H9 (cell line): ENCODE data around the gene AKR1B15. TPM values are rescaled to one million over a fixed set of nuclear protein-coding genes. Genes with fewer than 3 reads are reported as not detected.

Experiments used
- DNase-seq: peaks from one replicate; pipeline ENCODE4 v3.0.0-alpha.2; 2017
- H2AFZ ChIP-seq: one replicate; pipeline ENCODE4 v1.6.1; 2013; ENCODE audit warnings: mild to moderate bottlenecking, low read length, control low read depth, moderate library complexity
- H2AK5ac ChIP-seq: 2 replicates; pipeline ENCODE4 v1.6.1; 2013; ENCODE audit warnings: low read length, control low read depth, mixed read lengths; ENCODE audit not compliant: insufficient read length
- H2BK120ac ChIP-seq: one replicate; pipeline ENCODE4 v1.6.1; 2013; ENCODE audit warnings: low read depth, mild to moderate bottlenecking, low read length, control low read depth, inconsistent platforms; ENCODE audit not compliant: poor library complexity, severe bottlenecking
- H2BK12ac ChIP-seq: 2 replicates; pipeline ENCODE4 v1.6.1; 2013; ENCODE audit warnings: low read length, control low read depth, mixed read lengths, low read depth; ENCODE audit not compliant: insufficient read length
- H2BK15ac ChIP-seq: 2 replicates; pipeline ENCODE4 v1.6.1; 2013; ENCODE audit warnings: low read depth, low read length, control low read depth
- H2BK20ac ChIP-seq: one replicate; pipeline ENCODE4 v1.6.1; 2013; ENCODE audit warnings: low read depth, mild to moderate bottlenecking, low read length, control low read depth, inconsistent platforms; ENCODE audit not compliant: poor library complexity, severe bottlenecking
- H2BK5ac ChIP-seq: 2 replicates; pipeline ENCODE4 v1.6.1; 2013; ENCODE audit warnings: low read length, control low read depth, mixed read lengths; ENCODE audit not compliant: insufficient read length
- H3K14ac ChIP-seq: 2 replicates; pipeline ENCODE4 v1.6.1; 2013; ENCODE audit warnings: low read length, control low read depth; ENCODE audit not compliant: insufficient read depth
- H3K18ac ChIP-seq: 2 replicates; pipeline ENCODE4 v1.6.1; 2013; ENCODE audit warnings: low read depth, mild to moderate bottlenecking, mixed read lengths, low read length, control low read depth; ENCODE audit not compliant: insufficient read length
- H3K23ac ChIP-seq: 2 replicates; pipeline ENCODE4 v1.6.1; 2013; ENCODE audit warnings: low read length, control low read depth, mixed read lengths, low read depth; ENCODE audit not compliant: insufficient read length
- H3K23me2 ChIP-seq: 2 replicates; pipeline ENCODE4 v1.6.1; 2013; ENCODE audit warnings: low read depth, mild to moderate bottlenecking, mixed read lengths, low read length, control low read depth; ENCODE audit not compliant: insufficient read length, poor library complexity, severe bottlenecking
- H3K27ac ChIP-seq: 2 replicates; pipeline ENCODE4 v1.5.1; 2013; ENCODE audit warnings: low read length, control low read depth, mixed read lengths, low read depth; ENCODE audit not compliant: insufficient read length
- H3K27me3 ChIP-seq: 2 replicates; pipeline ENCODE4 v1.6.1; 2013; ENCODE audit warnings: low read length, control low read depth, inconsistent platforms; ENCODE audit not compliant: insufficient read depth
- H3K4ac ChIP-seq: 2 replicates; pipeline ENCODE4 v1.6.1; 2013; ENCODE audit warnings: low read depth, mild to moderate bottlenecking, control low read depth, inconsistent platforms, low read length, moderate library complexity
- H3K4me1 ChIP-seq: 2 replicates; pipeline ENCODE4 v1.6.1; 2013; ENCODE audit warnings: low read length, control low read depth, inconsistent platforms; ENCODE audit not compliant: insufficient read depth
- H3K4me2 ChIP-seq: 2 replicates; pipeline ENCODE4 v1.6.1; 2013; ENCODE audit warnings: low read length, control low read depth, mixed read lengths; ENCODE audit not compliant: insufficient read length, insufficient read depth
- H3K56ac ChIP-seq: 2 replicates; pipeline ENCODE4 v1.6.1; 2013; ENCODE audit warnings: low read depth, mild to moderate bottlenecking, mixed read lengths, low read length, control low read depth; ENCODE audit not compliant: insufficient read length
- H3K79me1 ChIP-seq: 2 replicates; pipeline ENCODE4 v1.6.1; 2013; ENCODE audit warnings: low read depth, mild to moderate bottlenecking, moderate library complexity, low read length, control low read depth, inconsistent platforms; ENCODE audit not compliant: insufficient read depth, poor library complexity, severe bottlenecking
- H3K79me2 ChIP-seq: 2 replicates; pipeline ENCODE4 v1.6.1; 2013; ENCODE audit warnings: low read length, control low read depth, inconsistent platforms; ENCODE audit not compliant: insufficient read depth
- H3K9ac ChIP-seq: 2 replicates; pipeline ENCODE4 v1.6.1; 2013; ENCODE audit warnings: low read length, control low read depth, mixed read lengths; ENCODE audit not compliant: insufficient read length; ENCODE audit errors: extremely low read depth
- H3K9me3 ChIP-seq: one replicate; pipeline ENCODE4 v1.6.1; 2013; ENCODE audit warnings: low read depth, low read length, inconsistent platforms; ENCODE audit not compliant: control insufficient read depth
- H3T11ph ChIP-seq: one replicate; pipeline ENCODE4 v1.6.1; 2013; ENCODE audit warnings: mild to moderate bottlenecking, low read length, control low read depth, inconsistent platforms
- H4K20me1 ChIP-seq: one replicate; pipeline ENCODE4 v1.6.1; 2013; ENCODE audit not compliant: control insufficient read depth, insufficient read length, insufficient read depth
- H4K5ac ChIP-seq: 2 replicates; pipeline ENCODE4 v1.6.1; 2013; ENCODE audit warnings: low read depth, mild to moderate bottlenecking, mixed read lengths, low read length, control low read depth; ENCODE audit not compliant: insufficient read length
- H4K8ac ChIP-seq: replicated peaks from 2 replicates; pipeline ENCODE4 v1.6.1; 2013; ENCODE audit warnings: low read length, control low read depth, mixed read lengths, low read depth; ENCODE audit not compliant: insufficient read length
- H4K91ac ChIP-seq: 2 replicates; pipeline ENCODE4 v1.6.1; 2013; ENCODE audit warnings: low read depth, mild to moderate bottlenecking, moderate library complexity, mixed read lengths, low read length, control low read depth; ENCODE audit not compliant: insufficient read length
- H3K27ac Mint-ChIP-seq, 3 experiments: 2 replicates in 2 of 3; 3 replicates in 1 of 3; pipeline ENCODE4 v1.8.0; 2020 to 2021; ENCODE audit warnings: mixed read lengths in 3 of 3, mild to moderate bottlenecking in 1 of 3, moderate library complexity in 1 of 3
- H3K27me3 Mint-ChIP-seq: 2 replicates; pipeline ENCODE4 v1.8.0; 2021; ENCODE audit warnings: low read depth, mild to moderate bottlenecking, moderate library complexity, mixed read lengths
- H3K36me3 Mint-ChIP-seq, 3 experiments: 2 replicates in 2 of 3; 3 replicates in 1 of 3; pipeline ENCODE4 v1.8.0; 2020 to 2021; ENCODE audit warnings: low read depth in 3 of 3, mixed read lengths in 3 of 3; ENCODE audit not compliant: insufficient read depth in 1 of 3
- H3K4me1 Mint-ChIP-seq, 2 experiments: 2 replicates each; pipeline ENCODE4 v1.8.0; 2020; ENCODE audit warnings: mixed read lengths in 2 of 2
- H3K4me3 Mint-ChIP-seq, 2 experiments: 2 replicates in 1 of 2; 3 replicates in 1 of 2; pipeline ENCODE4 v1.8.0; 2020 to 2021; ENCODE audit warnings: mild to moderate bottlenecking in 2 of 2, mixed read lengths in 2 of 2, moderate library complexity in 1 of 2
- H3K9me3 Mint-ChIP-seq, 2 experiments: 2 replicates in 1 of 2; 3 replicates in 1 of 2; pipeline ENCODE4 v1.8.0; 2020; ENCODE audit warnings: mild to moderate bottlenecking in 2 of 2, mixed read lengths in 2 of 2, moderate library complexity in 1 of 2
- WGBS: extraction: QIAGEN DNeasy Blood & Tissue Kit; methylation state at CpG from one replicate; pipeline ENCODE4 v1.1.7; 2013; ENCODE audit warnings: missing lambda C conversion rate, low lambda C conversion rate, mixed read lengths; ENCODE audit not compliant: insufficient read length; ENCODE audit errors: extremely low coverage; 5-methylcytosine and 5-hydroxymethylcytosine counted together
- total RNA-seq: library from RNA; stranded (reverse); gene quantifications from 2 replicates; pipeline ENCODE4 v1.2.1, GENCODE V29; 2021
- TF ChIP-seq, protein P1 (sequence below): fragments of 200-600 bp; sonication (generic); conservative IDR thresholded peaks from 3 replicates; pipeline ENCODE4 v1.8.0; 2021; ENCODE audit warnings: antibody characterized with exemption, mild to moderate bottlenecking

Gene AKR1B15
- total RNA-seq, 1 experiment from 2014 or later = not detected

DNA sequence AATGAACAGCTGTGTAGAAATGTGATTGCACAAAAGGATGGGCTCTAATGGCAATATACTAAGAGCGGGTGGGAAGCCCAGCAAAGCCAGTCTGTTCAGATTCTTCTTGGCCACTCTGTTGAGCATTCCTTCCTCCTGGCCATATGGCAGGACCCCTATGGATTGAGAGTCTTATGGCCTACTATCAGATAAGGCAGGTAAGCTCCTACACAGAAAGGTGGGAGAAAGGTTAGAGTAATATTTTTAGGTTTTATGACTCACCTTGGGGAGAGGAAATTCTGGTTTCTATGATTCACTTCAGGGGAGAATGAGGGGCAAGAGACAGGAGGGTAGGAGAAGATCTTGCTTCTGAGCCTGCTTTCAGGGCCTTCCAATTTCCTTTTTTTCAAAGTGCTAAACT, 36.6 kb upstream of the AKR1B15 start:
- H3K79me1 ChIP-seq = no peaks in the 10 kb centered on the region
- no peak for DNase-seq
- H3K14ac ChIP-seq = no peak overlapping the region
- no peak overlapping the region for H4K91ac ChIP-seq
- H3K9ac ChIP-seq = no peak overlapping the region
- no peaks in the 10 kb centered on the region for H3K9me3 ChIP-seq
- no peak overlapping the region for H2BK120ac ChIP-seq
- H3K27me3 ChIP-seq = no peaks in the 10 kb centered on the region
- no peak overlapping the region for H2AFZ ChIP-seq
- WGBS = no CpG with 5 or more reads among the region's 1 CpG
- H3K4ac ChIP-seq = no peak overlapping the region
- H2BK5ac ChIP-seq = no peak overlapping the region
- H3K18ac ChIP-seq = no peak overlapping the region
- H3K23ac ChIP-seq = no peak overlapping the region
- H3K27ac Mint-ChIP-seq = no peak overlapping the region
- no peaks in the 10 kb centered on the region for H3K36me3 Mint-ChIP-seq
- H3K56ac ChIP-seq = no peak overlapping the region
- no peaks in the 10 kb centered on the region; a peak in 1 of 5 replicates for H3K9me3 Mint-ChIP-seq
- H2AK5ac ChIP-seq = no peak overlapping the region
- no peak overlapping the region for H4K5ac ChIP-seq
- no peak overlapping the region for H2BK12ac ChIP-seq
- H4K8ac ChIP-seq = no peak overlapping the region
- H3K4me1 ChIP-seq = no peaks in the 10 kb centered on the region
- H3K4me3 Mint-ChIP-seq = no peak overlapping the region
- peaks cover 7 to 12% of the 10 kb centered on the region in 2 experiments for H3K4me1 Mint-ChIP-seq
- no peaks in the 10 kb centered on the region for H3K79me2 ChIP-seq
- no peak overlapping the region for H3T11ph ChIP-seq
- no peak overlapping the region for H2BK20ac ChIP-seq
- no peak overlapping the region for H3K4me2 ChIP-seq
- TF ChIP-seq, protein P1, sequence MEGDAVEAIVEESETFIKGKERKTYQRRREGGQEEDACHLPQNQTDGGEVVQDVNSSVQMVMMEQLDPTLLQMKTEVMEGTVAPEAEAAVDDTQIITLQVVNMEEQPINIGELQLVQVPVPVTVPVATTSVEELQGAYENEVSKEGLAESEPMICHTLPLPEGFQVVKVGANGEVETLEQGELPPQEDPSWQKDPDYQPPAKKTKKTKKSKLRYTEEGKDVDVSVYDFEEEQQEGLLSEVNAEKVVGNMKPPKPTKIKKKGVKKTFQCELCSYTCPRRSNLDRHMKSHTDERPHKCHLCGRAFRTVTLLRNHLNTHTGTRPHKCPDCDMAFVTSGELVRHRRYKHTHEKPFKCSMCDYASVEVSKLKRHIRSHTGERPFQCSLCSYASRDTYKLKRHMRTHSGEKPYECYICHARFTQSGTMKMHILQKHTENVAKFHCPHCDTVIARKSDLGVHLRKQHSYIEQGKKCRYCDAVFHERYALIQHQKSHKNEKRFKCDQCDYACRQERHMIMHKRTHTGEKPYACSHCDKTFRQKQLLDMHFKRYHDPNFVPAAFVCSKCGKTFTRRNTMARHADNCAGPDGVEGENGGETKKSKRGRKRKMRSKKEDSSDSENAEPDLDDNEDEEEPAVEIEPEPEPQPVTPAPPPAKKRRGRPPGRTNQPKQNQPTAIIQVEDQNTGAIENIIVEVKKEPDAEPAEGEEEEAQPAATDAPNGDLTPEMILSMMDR = no peak
- H3K27me3 Mint-ChIP-seq = peaks cover 18% of the 10 kb centered on the region
- H2BK15ac ChIP-seq = no peak overlapping the region
- peaks cover 2% of the 10 kb centered on the region for H4K20me1 ChIP-seq
- H3K23me2 ChIP-seq = no peaks in the 10 kb centered on the region
- no peak overlapping the region for H3K27ac ChIP-seq
